ENCODE measurements around the gene PCNA.
A peak's percentile ranks its signal among the peaks of the same experiment; 100 is the strongest.

DNA sequence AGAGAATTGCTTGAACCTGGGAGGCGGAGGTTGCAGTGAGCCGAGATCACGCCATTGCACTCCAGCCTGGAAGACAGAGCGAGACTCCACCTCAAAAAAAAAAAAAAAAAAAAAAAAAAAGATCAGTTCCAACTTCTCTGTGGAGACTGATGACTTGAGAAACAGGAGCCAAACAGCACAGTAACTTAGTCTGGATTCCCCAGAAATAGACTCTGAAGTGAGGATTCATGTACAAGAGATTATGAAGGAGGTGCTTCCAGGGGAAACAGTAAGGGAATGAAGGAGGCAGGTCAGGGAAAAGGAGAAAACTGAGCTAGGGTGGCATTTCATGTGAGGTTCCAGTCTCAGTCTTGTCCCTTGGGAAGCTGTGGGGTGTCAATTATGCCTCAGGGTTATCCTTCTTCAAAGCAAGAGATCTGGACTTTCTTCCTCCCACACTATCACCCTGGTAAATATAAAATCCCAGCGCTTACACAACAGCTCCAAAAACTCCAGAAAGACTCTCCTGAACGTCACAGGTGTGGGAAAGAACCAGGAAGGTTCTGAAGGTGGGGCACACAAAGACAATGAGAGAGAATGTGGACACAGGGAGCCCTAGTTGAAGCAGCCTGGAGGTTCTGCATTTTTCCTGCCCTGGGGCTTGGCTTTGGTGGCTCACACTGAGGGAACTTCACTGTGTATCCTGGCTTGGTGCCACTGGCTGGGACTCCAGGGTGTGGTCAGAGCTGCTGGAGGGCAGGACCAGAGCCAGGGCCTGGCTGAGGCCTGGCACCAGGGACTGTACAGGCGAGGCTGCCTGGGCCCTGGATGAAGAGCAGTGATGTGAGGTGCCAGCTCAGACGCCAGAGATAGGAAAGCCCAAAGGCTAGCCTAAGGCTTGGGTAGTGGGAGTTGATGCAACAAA, 46.8 kb downstream of the PCNA start:
- TF ChIP-seq, protein P1, sequence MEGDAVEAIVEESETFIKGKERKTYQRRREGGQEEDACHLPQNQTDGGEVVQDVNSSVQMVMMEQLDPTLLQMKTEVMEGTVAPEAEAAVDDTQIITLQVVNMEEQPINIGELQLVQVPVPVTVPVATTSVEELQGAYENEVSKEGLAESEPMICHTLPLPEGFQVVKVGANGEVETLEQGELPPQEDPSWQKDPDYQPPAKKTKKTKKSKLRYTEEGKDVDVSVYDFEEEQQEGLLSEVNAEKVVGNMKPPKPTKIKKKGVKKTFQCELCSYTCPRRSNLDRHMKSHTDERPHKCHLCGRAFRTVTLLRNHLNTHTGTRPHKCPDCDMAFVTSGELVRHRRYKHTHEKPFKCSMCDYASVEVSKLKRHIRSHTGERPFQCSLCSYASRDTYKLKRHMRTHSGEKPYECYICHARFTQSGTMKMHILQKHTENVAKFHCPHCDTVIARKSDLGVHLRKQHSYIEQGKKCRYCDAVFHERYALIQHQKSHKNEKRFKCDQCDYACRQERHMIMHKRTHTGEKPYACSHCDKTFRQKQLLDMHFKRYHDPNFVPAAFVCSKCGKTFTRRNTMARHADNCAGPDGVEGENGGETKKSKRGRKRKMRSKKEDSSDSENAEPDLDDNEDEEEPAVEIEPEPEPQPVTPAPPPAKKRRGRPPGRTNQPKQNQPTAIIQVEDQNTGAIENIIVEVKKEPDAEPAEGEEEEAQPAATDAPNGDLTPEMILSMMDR (IDR thresholded peaks at IDR 0.05; ENCODE audit: low read depth, low read length) = no peak
- no peak for TF ChIP-seq POLR2A (IDR thresholded peaks at IDR 0.05; ENCODE audit: extremely low read depth, insufficient read length)
- TF ChIP-seq, protein P2, sequence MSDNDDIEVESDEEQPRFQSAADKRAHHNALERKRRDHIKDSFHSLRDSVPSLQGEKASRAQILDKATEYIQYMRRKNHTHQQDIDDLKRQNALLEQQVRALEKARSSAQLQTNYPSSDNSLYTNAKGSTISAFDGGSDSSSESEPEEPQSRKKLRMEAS (IDR thresholded peaks at IDR 0.05; ENCODE audit: low read depth, low read length) = no peak
- TF ChIP-seq MYC (IDR thresholded peaks at IDR 0.05; ENCODE audit: low read depth, low read length) = peak; percentile 34

All from NB4 (cell line).